Measurements from ENCODE around the gene TMTC4.

The TMTC4 gene

DNA sequence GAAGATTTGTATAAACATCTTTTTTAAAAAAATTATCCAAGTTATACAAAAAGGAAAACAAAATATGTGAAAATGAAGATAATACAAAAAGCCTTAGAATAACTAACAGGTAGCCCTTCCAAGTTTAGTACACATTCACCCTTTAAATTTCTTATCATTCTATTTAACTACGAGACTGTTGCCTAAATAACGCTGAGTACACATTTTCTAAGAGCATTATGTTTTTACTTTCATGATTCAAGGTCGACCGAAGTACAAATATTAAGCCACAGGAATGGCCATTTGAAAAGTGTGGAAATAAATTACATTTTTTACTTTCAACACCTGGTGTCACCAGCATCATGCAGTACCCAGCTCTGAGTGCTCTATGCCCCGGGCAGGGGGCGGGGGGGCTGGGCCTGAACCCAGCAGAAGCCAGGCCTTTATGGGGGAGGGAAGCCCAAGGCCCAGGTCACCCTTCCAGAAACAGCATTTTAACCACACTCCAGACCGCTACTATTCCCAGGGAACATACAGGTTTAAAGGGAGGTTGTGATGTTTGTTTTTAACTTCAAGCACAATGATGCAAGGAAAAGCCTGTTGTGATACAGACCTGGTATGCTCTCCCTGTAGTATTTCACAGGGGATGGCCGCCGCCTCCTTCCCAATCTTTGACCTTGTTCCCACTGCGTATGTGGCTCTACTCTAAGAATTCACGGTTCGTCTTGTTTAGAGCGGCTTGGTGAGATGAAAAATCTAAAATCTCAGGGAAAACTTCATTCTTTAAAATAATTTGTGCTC is 110.0 kb downstream of the TMTC4 start:
- 100% methylated on average over 2 of the region's 13 CpGs for WGBS (ENCODE audit: insufficient coverage, insufficient read length)
- no peak overlapping the region for H3K27ac ChIP-seq (ENCODE audit: low read length)
- no peaks in the 10 kb centered on the region for H3K36me3 ChIP-seq (ENCODE audit: control insufficient read depth, insufficient read depth, low read length)
- no peak for DNase-seq (ENCODE audit: low read depth, low spot score)
- no peaks in the 10 kb centered on the region for H3K4me1 ChIP-seq (ENCODE audit: control insufficient read depth, insufficient read depth, low read length)
- no peak overlapping the region for H3K4me3 ChIP-seq (ENCODE audit: low read length)
- H3K9me3 ChIP-seq (ENCODE audit: control insufficient read depth, insufficient read depth, low read length): no peaks in the 10 kb centered on the region
- H3K27me3 ChIP-seq (ENCODE audit: control insufficient read depth, insufficient read depth, low read length): no peaks in the 10 kb centered on the region

DNA sequence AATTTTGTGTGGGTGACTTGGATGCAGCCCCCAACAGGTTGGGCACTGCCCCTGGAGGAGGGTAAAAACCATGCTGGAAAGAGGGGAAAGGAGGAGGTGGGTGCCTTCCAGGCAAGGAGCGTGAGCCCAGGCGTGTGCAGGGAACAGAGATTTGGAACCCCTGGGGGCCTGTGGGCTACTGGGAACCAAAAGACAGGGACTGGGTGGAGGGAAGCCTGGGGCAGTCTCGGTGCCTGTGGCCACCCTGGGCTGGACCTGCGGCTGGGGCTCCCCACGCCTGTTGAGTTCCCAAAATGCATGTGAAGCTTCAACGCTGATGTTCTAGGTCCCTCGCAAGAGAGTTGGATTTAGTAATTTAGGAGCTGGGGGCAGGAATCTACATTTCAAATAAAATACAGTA is 110.8 kb downstream of the TMTC4 start:
- WGBS (ENCODE audit: insufficient coverage, insufficient read length): no CpG with 5 or more reads among the region's 7 CpGs
- H3K27ac ChIP-seq (ENCODE audit: low read length): no peak overlapping the region
- H3K4me1 ChIP-seq (ENCODE audit: control insufficient read depth, insufficient read depth, low read length): no peaks in the 10 kb centered on the region
- H3K4me3 ChIP-seq (ENCODE audit: low read length): no peak overlapping the region
- no peaks in the 10 kb centered on the region for H3K27me3 ChIP-seq (ENCODE audit: control insufficient read depth, insufficient read depth, low read length)
- H3K9me3 ChIP-seq (ENCODE audit: control insufficient read depth, insufficient read depth, low read length): no peaks in the 10 kb centered on the region
- no peak for DNase-seq (ENCODE audit: low read depth, low spot score)
- no peaks in the 10 kb centered on the region for H3K36me3 ChIP-seq (ENCODE audit: control insufficient read depth, insufficient read depth, low read length)

DNA sequence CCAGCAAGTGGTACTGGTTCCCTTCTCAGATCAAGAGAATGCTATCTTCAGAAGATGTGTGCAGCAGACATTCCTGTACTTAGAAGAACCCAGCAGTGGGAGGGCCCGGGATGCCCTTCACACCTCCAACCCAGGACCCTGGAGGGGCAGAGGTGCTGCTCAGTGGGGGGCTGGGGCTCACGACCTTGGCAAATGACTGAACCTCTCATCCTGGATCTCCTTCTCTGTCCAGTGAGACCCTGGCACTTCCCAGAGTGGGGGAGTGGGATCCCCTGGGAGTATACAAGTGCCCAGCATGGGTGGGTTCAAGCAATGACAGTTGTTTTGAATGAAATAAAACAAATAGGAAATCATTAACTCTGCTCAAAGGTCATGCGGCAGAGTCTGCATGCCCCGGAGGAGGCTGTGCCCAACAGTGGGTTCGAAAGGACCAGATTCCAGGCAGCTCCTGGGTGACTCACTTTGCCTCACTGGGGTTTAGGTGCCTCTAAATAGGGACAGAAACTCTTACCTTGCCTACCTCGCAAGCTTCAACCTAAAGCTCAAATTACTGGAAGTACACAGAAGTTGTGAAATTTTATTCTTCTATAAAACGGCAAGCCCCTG is 112.9 kb downstream of the TMTC4 start:
- no CpG with 5 or more reads among the region's 7 CpGs for WGBS (ENCODE audit: insufficient coverage, insufficient read length)
- no peaks in the 10 kb centered on the region for H3K36me3 ChIP-seq (ENCODE audit: control insufficient read depth, insufficient read depth, low read length)
- H3K27me3 ChIP-seq (ENCODE audit: control insufficient read depth, insufficient read depth, low read length): no peaks in the 10 kb centered on the region
- no peak overlapping the region for H3K4me3 ChIP-seq (ENCODE audit: low read length)
- H3K9me3 ChIP-seq (ENCODE audit: control insufficient read depth, insufficient read depth, low read length): no peaks in the 10 kb centered on the region
- no peak overlapping the region for H3K27ac ChIP-seq (ENCODE audit: low read length)
- H3K4me1 ChIP-seq (ENCODE audit: control insufficient read depth, insufficient read depth, low read length): no peaks in the 10 kb centered on the region
- DNase-seq (ENCODE audit: low read depth, low spot score): no peak

DNA sequence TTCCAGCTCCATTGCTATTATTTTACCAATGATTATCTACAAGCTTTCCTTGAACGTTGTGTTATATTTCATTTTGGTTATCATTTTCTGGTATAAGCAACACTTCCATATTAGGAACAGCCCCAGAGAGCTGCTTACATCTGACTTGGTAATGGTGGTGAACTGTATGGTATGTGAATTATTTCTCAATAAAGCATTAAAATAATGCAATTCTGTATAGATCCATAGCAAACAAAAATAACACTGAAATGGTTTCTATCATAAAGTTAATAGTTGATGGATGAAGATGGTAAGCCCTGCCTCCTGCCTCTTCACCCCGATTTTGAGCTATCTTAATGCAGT is 113.5 kb downstream of the TMTC4 start:
- no peak for DNase-seq (ENCODE audit: low read depth, low spot score)
- no CpG with 5 or more reads among the region's 2 CpGs for WGBS (ENCODE audit: insufficient coverage, insufficient read length)
- Histone ChIP-seq H3K27me3 (ENCODE audit: control insufficient read depth, insufficient read depth, low read length) (no peaks in the 10 kb centered on the region), H3K9me3 (ENCODE audit: control insufficient read depth, insufficient read depth, low read length) (no peaks in the 10 kb centered on the region), H3K4me3 (ENCODE audit: low read length) (no peak overlapping the region), H3K27ac (ENCODE audit: low read length) (no peak overlapping the region), H3K36me3 (ENCODE audit: control insufficient read depth, insufficient read depth, low read length) (no peaks in the 10 kb centered on the region), H3K4me1 (ENCODE audit: control insufficient read depth, insufficient read depth, low read length) (no peaks in the 10 kb centered on the region)

DNA sequence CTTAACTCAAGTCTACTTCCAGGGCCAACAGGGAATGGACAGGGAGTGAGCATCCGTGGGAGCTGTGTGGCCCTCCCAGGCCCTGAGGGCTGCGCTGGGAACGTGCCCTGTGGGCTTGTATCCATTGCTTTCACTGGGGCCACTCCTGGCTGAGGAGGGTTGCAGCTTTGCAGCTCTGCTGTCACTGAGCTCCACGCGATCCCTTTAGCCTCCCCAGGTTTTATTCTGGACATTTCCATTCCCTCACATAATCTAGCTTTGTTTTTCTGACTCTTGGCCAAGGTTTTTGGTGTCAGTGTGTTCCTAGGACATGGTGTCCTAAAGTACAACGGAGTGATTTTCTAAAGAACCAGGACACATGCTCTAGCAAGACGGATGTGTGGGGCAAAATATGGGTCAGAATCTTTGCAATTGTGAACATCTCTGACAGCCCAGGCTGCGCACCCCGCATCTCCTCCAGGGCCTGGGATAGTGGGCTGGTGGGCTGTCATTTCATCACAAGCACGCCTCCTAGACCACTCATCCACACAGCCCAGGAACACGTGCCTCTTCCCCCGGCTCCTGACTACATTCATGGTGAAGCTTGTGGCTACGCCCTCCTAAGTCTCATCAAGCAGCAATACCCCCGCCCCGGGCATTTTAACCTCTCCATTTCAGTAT is 114.0 kb downstream of the TMTC4 start:
- no CpG with 5 or more reads among the region's 15 CpGs for WGBS (ENCODE audit: insufficient coverage, insufficient read length)
- H3K4me1 ChIP-seq (ENCODE audit: control insufficient read depth, insufficient read depth, low read length): no peaks in the 10 kb centered on the region
- DNase-seq (ENCODE audit: low read depth, low spot score): no peak
- H3K27ac ChIP-seq (ENCODE audit: low read length): no peak overlapping the region
- H3K9me3 ChIP-seq (ENCODE audit: control insufficient read depth, insufficient read depth, low read length): no peaks in the 10 kb centered on the region
- no peaks in the 10 kb centered on the region for H3K36me3 ChIP-seq (ENCODE audit: control insufficient read depth, insufficient read depth, low read length)
- no peaks in the 10 kb centered on the region for H3K27me3 ChIP-seq (ENCODE audit: control insufficient read depth, insufficient read depth, low read length)
- no peak overlapping the region for H3K4me3 ChIP-seq (ENCODE audit: low read length)

DNA sequence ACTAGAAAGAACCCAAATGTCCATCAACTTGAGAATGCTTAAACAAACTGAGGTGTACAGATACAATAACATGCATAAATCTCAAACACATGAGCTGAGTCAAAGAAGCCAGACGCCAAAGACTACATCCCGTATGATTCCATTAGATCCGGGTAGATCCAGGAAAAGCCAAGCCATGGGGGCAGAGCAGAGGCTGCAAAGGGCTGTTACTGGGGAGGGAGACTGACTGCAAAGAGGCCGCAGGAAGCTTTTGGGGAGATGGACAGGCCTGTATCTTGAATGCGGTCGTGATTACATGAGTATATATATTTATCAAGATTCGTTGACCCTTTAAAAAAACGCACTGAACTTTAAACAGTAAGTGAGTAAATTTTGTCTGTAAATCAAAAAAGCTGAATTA is 114.7 kb downstream of the TMTC4 start:
- H3K36me3 ChIP-seq (ENCODE audit: control insufficient read depth, insufficient read depth, low read length): no peaks in the 10 kb centered on the region
- H3K9me3 ChIP-seq (ENCODE audit: control insufficient read depth, insufficient read depth, low read length): no peaks in the 10 kb centered on the region
- DNase-seq (ENCODE audit: low read depth, low spot score): no peak
- H3K27me3 ChIP-seq (ENCODE audit: control insufficient read depth, insufficient read depth, low read length): no peaks in the 10 kb centered on the region
- H3K4me1 ChIP-seq (ENCODE audit: control insufficient read depth, insufficient read depth, low read length): no peaks in the 10 kb centered on the region
- WGBS (ENCODE audit: insufficient coverage, insufficient read length): no CpG with 5 or more reads among the region's 8 CpGs
- no peak overlapping the region for H3K4me3 ChIP-seq (ENCODE audit: low read length)
- H3K27ac ChIP-seq (ENCODE audit: low read length): no peak overlapping the region

Measured in iPS DF 6.9 (cell line).